Bronchial epithelial cell (primary cell): ENCODE results near the gene LACC1. TPM values are rescaled to one million over a fixed set of nuclear protein-coding genes. Genes with fewer than 3 reads are reported as not detected.

Experiments
- DNase-seq: peaks from one replicate; pipeline ENCODE4 v3.0.0-alpha.2; 2010; ENCODE audit warnings: low read depth
- FAIRE-seq: peaks from 2 replicates; lab custom pipeline; 2011; peaks lifted over from hg19 to GRCh38; lab: Jason Lieb, UNC
- H3K27me3 ChIP-seq: 2 replicates; pipeline ENCODE4 v1.5.1; 2011; ENCODE audit warnings: low read length; ENCODE audit not compliant: control insufficient read depth, insufficient read depth
- H3K36me3 ChIP-seq: 2 replicates; pipeline ENCODE4 v1.5.1; 2011; ENCODE audit warnings: low read length; ENCODE audit not compliant: control insufficient read depth, insufficient read depth
- H3K4me3 ChIP-seq: 2 replicates; pipeline ENCODE4 v1.5.1; 2011; ENCODE audit warnings: mild to moderate bottlenecking, low read depth, low read length, control low read depth
- total RNA-seq: library from RNA; depleted of rRNA; stranded (reverse); fragments of >200 nt; gene quantifications from 2 replicates; pipeline ENCODE4 v1.2.1, GENCODE V29; 2014
- TF ChIP-seq, protein P1 (sequence below): IDR thresholded peaks from 2 replicates; pipeline ENCODE4 v1.5.1; 2011; ENCODE audit warnings: mild to moderate bottlenecking, moderate library complexity, low read length, control low read depth, inconsistent platforms; ENCODE audit not compliant: insufficient read depth, severe bottlenecking

LACC1 gene
- total RNA-seq, 1 donor from 2014 or later, result 6.1 TPM

DNA sequence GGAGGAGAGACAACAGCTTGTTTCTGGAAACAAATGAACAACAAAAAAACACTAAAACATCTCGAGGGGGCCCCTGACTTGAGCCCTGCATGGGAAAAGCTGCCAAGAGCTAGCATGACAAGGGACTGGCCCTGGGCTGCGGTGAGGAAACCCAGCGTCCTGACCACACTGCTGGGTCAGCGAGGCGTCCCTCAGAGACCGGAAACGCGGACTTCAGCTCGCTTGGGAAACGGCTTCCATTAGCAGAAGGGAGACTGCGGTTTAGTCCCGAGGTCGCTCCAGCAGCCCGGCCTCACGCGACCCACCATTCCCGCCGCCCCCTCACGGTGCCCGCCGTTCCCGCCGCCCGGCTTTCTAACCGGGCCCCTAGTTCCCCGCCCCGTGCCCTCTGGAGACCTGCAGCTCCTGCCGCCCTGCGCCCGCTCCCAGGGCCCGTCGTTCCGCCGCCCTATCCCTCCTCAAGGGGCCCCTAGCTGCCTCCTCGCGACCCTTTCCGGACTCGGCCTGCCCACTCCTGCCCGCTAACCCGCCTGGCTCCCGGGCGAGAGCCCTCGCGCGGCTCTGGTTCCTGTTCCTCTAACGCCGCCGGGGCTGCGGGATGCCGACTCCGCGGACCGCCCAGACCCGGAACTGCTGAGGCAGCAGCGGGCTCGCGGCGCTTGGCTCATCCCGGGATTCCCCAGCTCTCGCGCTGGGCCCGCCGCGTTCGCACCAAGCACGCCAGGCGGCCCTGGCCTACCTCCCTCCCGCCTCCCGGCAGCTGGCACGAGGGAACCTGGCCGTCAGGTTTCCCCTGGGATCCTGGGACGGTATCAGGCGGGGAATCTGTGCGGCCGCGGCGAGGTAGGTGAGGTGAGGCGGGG lies 581 bp upstream of the LACC1 start, which contains the start of gene CCDC122:
TSS of gene CCDC122 (minus strand) at position 849 of the 863 bp plus-strand sequence. CDS start 10,364 bp downstream, outside the sequence.
- H3K36me3 ChIP-seq, result peaks cover 2% of the 10 kb centered on the region
- FAIRE-seq, result peak; percentile 23
- peak within 1 kb of the TSS; percentile 86 for H3K4me3 ChIP-seq
- TF ChIP-seq, protein P1, sequence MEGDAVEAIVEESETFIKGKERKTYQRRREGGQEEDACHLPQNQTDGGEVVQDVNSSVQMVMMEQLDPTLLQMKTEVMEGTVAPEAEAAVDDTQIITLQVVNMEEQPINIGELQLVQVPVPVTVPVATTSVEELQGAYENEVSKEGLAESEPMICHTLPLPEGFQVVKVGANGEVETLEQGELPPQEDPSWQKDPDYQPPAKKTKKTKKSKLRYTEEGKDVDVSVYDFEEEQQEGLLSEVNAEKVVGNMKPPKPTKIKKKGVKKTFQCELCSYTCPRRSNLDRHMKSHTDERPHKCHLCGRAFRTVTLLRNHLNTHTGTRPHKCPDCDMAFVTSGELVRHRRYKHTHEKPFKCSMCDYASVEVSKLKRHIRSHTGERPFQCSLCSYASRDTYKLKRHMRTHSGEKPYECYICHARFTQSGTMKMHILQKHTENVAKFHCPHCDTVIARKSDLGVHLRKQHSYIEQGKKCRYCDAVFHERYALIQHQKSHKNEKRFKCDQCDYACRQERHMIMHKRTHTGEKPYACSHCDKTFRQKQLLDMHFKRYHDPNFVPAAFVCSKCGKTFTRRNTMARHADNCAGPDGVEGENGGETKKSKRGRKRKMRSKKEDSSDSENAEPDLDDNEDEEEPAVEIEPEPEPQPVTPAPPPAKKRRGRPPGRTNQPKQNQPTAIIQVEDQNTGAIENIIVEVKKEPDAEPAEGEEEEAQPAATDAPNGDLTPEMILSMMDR, result no peak
- H3K27me3 ChIP-seq, result no peaks in the 10 kb centered on the region
- peak; percentile 65 for DNase-seq

DNA sequence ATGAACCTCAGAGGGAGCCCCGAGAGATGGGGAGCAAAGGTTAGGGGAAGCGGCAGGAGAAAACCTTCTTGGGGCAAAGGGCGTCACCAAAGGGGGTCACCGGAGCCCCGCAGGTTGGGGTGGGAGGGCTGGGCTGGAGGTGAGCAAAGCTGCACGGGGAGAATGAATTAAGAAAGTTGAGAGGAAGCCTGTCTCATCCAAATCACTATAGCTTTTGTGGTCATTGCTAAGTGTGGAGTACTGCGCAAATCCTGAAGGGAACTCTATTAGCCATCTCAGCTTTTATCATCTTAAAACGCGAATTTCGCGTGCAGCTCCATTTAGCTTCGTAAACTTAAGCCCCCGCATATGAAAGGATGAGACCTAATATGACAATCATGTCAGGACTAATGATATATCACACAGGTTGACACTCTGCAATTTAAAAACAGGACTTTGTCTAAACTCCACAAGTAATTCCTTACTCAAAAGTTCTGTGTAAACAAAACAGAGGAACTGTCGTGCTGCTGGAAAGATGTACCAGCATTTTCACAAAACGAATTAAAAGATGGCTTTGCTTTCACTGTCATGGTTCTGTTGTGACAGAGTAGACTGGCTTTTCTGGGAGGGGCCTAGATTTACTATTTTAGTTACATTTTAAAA lies 631 bp downstream of the LACC1 start:
- H3K4me3 ChIP-seq, result peak overlapping the region; percentile 86
- peaks cover 2% of the 10 kb centered on the region for H3K36me3 ChIP-seq
- no peak for DNase-seq
- FAIRE-seq, result no peak
- H3K27me3 ChIP-seq, result no peaks in the 10 kb centered on the region
- TF ChIP-seq, protein P1, result no peak

DNA sequence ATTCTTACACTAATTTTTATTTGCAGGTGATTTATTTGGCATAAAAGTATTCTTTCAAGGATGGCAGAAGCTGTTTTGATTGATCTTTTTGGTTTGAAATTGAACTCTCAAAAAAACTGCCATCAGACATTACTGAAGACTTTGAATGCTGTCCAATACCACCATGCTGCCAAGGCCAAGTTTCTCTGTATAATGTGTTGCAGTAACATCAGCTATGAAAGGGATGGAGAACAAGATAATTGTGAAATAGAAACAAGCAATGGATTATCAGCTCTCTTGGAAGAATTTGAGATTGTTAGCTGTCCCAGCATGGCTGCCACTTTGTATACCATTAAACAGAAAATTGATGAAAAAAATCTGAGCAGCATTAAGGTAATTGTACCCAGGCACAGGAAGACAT lies 1.2 kb downstream of the LACC1 start:
- no peak for FAIRE-seq
- TF ChIP-seq, protein P1, result no peak

DNA sequence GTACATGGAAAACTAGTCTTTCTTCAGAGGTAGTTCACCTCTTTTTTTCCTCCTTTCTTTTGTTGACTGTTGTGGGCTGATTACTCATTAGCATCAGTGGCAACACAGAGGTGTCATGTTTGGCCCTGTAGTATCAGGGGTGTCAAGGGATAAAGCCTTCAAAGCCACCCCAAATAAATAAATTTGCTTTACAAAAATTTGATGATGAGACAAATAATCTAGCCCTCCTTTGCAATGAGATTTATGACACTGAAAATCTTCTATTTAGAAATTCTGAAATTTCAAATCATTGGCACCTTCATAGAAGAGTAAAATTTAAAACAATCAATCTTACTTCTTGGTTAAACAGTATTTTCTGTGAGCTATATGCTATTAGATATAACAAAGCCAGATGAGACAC lies 1.9 kb downstream of the LACC1 start:
- DNase-seq (no peak), FAIRE-seq (no peak)
- TF ChIP-seq, protein P1, result no peak
- Histone ChIP-seq H3K27me3 (no peaks in the 10 kb centered on the region), H3K4me3 (no peak overlapping the region), H3K36me3 (peaks cover 3% of the 10 kb centered on the region)

More for the DNA sequence above, 1.2 kb downstream of the LACC1 start:
- peaks cover 2% of the 10 kb centered on the region for H3K36me3 ChIP-seq
- DNase-seq, result no peak
- no peak overlapping the region for H3K4me3 ChIP-seq
- H3K27me3 ChIP-seq, result no peaks in the 10 kb centered on the region

DNA sequence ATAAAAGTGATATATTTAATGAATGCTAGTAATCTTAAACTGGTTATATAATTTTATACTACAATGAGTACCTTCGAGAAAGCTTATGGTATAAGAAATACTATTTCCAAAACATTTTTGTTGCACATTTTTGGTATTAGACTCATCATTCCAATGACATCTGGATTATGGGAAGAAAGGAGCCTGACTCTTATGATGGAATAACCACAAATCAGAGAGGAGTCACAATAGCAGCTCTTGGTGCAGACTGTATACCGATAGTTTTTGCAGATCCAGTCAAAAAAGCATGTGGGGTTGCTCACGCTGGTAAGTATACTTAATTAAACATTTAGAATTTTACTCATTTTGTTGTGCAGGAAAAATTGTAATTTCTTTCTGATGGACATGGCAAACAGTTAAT lies 3.9 kb downstream of the LACC1 start:
- H3K4me3 ChIP-seq, result no peak overlapping the region
- H3K36me3 ChIP-seq, result peaks cover 3% of the 10 kb centered on the region
- H3K27me3 ChIP-seq, result no peaks in the 10 kb centered on the region
- DNase-seq, result no peak
- no peak for FAIRE-seq
- TF ChIP-seq, protein P1, result no peak
